ENCODE measurements around the gene DMD.

DMD gene

DNA sequence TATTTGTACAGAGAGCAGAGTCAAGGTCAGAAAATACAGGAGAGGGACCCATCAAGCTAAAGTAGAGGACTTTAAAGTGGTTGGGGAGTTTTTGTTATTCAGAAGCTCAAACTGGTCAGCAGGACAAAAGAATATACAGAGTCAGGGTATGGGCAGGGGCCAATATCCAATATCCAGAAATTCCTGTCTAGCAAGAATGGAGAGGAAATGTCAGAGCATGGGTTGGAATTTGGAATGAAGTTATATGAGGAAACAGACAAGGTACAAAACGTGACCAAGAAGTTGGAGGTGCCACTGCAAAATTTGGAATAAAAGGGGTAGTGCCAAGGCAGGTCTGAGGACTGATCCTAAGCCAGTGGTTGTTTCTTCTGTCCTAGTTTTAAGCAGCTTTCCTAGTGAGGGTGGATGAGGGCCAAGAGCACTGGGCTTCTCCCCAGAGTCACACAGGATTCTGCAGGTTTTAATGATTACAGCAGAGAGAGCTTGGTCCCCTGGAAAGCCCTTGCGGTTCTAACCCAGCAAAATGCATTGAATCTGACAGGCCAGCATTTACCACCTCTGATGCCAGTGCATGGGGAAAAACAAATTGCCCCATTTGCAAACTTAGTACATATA, 1834.8 kb downstream of the DMD start:
- no peak for DNase-seq

DNA sequence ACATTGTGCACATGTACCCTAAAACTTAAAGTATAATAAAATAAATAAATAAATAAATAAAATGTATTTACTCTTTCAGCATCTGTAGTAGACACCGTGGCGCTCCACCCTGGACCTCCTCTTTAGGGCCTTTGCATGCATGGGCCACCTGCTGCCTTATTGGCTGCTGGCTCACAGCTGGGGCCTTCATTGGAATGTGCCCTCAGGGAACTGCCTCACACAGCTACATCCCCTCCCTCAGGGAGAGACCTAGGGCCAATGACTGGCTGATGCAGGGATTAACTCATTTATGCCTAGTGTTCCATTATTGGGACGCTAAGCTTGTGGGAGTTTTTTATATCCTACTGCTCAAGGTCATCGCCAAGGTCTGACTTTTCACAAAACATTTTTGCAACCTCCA, 1836.6 kb downstream of the DMD start:
- DNase-seq, result no peak

GRCh38 chrX:31371956-31372355, 1839.4 kb downstream of the DMD start:
- no peak for DNase-seq

DNA sequence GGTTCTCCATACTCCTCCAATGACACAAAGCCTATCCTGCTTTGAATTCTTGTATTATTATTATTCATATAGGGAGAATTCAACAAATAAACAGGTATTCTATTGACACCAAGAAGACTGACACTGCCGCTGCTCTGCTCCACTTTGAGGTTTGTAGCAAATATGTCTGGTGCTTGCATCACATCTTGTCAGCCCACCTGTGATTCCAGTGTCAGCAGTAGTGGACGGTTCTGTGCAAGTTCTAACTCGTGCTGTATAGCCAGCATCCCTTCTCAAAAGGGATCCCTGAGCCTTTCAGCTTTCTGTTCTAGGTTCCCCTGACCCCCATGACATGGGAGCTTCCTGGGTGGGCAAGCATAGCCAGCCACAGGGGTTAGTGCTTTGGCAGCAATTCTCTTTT, 1843.5 kb downstream of the DMD start:
- no peak for DNase-seq

- DNase-seq, result no peak
Measured at GRCh38 chrX:31366041-31366440, 1845.3 kb downstream of the DMD start.

GRCh38 chrX:31356275-31357212, 1854.8 kb downstream of the DMD start:
- DNase-seq, result no peak

DNA sequence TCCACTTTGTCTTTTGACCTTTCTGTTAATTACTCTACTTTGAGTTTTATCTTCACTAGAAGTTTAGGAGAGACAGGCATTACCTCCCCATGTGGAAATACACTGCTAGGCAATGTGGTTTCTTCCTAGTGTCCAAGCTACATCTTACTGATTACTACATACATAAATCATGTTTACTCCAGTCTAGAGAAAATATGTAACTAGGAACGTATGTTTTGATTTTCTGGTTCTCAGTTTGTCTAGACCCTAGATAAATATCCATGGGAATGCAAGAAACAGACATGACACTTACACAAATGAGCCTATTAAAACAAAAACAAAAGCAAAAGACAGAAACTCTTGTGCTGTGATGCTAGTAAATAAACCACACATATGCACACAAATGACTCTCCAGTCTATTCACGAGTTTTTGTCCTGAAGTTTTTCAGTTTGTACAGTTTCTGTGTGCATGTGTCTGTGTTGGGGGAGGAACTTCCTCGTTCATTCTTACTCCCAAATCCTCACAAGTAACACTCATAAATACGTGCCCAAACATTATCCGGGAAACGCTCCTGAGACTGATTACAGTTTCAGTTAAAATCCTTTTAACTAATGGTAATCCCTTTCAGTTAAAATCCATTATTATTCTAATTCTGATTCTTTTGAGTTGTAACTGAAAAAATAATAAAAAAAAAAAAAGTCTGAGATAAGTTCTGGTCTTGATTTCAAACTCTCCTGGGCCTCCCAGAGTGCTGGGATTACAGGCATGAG, 1856.0 kb downstream of the DMD start:
- no peak for DNase-seq

GRCh38 chrX:31353095-31353494, 1858.3 kb downstream of the DMD start:
- no peak for DNase-seq

GRCh38 chrX:31350808-31351074, 1860.6 kb downstream of the DMD start:
- DNase-seq, result no peak

DNA sequence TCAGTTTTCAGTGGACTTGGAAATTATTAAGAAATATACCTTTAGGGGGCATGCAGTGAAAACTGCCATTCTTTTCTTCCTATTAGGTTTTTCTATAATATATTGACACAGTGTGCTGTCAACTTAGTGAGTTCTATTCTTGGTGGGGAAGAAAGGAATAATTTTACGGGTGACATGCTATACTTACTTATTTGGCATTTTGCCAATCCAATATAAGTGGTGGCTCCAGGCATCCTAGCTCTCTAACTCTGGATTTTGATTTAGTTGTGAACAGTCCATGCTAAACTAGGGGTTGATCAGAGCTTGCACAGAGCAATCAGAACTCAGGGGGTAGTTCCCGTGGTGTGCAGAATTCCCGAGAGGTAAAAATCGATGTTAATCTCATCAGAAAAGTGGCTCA, 1861.8 kb downstream of the DMD start:
- DNase-seq, result no peak

- no peak for DNase-seq
Measured at GRCh38 chrX:31340587-31340986, 1870.8 kb downstream of the DMD start.

DNA sequence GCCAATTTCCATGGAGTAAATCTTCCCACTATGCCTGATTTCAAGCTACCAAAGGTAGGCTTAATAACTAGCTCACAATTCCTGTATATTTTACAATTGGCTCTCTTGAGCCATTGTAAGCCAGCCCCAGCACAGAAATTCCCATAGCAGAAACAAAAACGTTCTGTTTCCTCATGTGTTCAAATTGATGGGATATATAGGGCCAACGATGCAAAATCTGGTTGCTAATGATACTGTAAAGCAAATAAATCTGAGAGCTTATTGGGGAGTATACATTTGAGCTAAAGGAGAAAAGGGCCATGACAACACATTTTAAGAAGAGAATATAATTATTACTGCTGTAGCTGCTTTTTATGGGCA, 1872.4 kb downstream of the DMD start:
- no peak for DNase-seq

DNA sequence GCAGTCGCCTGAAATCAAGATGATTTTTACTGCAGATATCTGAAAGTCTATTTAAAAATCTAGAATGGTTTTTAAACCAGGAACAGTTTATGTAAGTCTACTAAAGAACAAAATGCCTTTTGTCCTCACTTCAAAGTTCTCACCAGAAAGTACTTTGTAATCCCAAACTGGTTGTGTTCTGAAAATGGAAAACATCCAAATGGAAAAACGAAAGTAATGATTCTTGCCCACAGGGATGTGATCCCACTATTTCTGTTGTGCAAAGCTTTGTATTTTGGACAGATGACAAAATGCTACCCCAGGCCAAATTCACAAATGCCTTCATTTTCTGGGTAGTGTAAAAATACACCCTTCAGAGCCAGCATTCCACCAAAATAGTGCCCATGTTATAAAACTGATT, 1874.0 kb downstream of the DMD start:
- no peak for DNase-seq

- DNase-seq, result no peak
Measured at GRCh38 chrX:31336419-31336818, 1874.9 kb downstream of the DMD start.

DNA sequence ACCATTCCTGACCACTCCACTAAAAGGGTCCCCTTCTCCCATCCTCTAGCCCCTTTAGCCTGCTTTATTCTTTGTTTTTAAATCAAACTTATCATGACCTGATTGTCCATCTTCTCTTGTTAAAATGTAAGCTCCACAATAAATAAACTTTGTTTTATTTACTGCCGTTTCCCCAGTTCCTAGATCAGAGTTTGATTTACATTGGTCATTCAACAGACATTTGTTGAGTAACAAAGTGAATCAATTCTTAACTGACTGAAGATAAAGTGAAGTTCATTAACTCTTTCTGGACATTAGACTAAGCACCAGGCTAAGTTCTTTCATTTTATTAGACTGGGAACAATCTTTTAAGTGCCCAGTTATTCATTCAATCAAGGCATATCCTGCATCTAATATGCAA, 1876.4 kb downstream of the DMD start:
- DNase-seq, result no peak

DNA sequence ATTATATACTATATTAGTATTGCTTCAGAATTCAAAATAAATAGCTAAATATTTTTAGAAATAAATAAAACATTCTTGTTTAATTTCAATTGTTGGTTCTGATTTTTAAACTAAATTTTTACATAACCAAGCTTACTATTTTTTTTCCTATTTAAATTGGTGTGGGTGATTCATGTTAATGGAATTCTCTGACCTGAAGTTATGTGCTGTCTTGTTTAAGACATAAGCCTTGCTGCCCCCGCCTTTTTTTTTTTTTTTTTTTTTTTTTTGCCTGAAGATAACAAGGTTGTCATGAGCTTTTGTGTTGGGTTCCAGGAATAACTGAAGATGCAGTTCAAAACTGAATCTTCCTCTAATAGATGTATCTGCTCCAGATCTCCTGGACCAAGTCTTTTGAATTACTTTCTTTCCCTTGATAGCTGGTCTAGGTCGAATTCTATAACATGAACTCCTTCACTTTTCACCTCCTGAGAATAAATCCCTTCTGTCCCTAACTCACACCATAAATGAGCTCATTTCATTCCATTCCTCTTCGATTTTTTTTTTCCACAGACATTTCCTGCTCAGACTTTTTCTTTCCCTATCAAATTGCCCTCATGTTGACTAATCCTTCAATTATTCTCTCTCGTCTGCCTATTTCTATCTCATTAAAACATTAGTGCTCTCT, 1878.1 kb downstream of the DMD start:
- DNase-seq, result no peak

DNA sequence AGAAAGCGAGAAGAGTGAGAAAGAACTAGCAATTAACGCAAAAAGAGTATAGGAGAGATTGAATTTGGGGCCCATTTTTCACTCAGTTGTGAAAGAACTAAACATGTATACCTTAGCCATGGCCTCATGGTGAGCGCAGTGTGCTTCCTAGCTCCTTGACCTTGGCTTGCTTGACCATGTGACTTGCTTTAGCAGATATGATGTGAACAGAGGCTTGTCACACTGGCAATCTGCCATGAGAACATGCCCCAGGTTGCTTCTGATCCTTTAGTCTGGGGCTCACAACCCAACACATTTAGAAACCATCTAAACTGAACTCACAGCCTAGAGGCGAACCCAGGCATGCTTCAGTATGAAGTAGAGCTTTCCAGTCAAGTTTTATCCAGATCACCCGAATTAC, 1879.4 kb downstream of the DMD start:
- DNase-seq, result no peak

DNA sequence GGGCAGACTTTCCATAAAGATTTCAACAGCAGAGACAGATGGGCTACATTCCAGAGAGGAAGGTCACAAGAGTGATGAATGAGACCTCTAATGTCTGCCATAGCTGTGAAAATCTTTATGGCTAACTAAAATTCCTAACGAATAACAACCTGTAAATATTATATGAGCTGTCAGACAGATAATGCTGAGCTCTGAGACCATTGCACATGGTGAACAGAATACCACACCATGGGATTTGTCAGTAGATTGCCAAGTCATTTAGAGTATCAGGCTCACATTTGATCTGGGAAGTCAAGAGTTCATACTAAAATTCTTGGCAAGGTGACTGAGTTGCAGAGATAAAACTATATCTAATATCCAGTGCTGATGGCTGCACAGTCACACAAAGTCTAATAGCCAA, 1880.3 kb downstream of the DMD start:
- no peak for DNase-seq

DNA sequence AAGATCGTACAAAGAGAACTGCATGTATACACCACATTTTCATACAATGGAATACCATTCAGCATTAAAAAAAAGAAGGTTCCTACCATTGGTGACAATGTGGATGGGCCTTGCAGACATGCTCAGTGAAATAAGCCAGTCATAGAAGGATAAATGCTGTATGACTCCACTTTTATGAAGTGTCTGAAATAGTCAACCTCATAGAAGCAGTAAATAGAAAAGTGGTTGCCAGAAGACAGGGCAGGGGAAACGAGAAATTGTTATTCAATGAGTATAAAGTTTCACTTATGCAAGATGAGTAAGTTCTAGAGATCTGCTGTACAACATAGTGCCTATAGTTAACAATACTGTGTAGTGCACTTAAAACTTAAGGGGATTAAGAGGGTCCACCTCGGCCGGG, 1882.1 kb downstream of the DMD start:
- DNase-seq, result no peak

- no peak for DNase-seq
Measured at GRCh38 chrX:31323658-31324057, 1887.7 kb downstream of the DMD start.

- DNase-seq, result no peak
Measured at GRCh38 chrX:31320740-31321139, 1890.6 kb downstream of the DMD start.

DNA sequence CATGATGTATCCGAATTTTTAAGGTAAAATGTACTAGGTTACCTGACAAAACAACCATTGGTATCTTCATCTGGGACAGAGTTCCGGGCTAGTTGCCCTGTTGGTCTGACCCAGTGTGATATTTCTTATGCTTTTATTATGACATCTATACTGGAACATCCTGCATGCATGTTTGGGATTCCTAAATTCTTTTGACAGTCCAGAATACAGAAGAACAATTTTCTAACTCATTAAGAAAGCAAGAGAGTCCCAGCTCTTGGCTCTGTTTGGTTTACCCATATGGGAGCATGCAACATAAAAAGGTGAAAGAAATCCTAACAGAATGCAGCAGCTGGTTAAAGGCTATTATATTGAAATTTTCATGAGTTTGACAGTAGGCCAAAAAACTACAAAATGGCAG, 1891.8 kb downstream of the DMD start:
- DNase-seq, result no peak

- no peak for DNase-seq
Measured at GRCh38 chrX:31318866-31319265, 1892.5 kb downstream of the DMD start.
